Spleen (tissue), 7 donors: Measurements from ENCODE around the gene FLT1.

Experiments
- CTCF ChIP-seq, 11 experiments: fragments of 200-600 bp in 7 of 11; fragments of 450-650 bp in 4 of 11; sonication (generic) in 4 of 11; IDR thresholded peaks in 8 of 11; conservative IDR thresholded peaks in 3 of 11; 1 replicate in 7 of 11; 2 replicates in 4 of 11; pipeline versions ENCODE4 v1.4.0 to v1.8.0; 2016 to 2021; ENCODE audit warnings: antibody characterized with exemption in 11 of 11, inconsistent platforms in 4 of 11, mild to moderate bottlenecking in 1 of 11
- POLR2A ChIP-seq, 3 donors: fragments of 450-650 bp; IDR thresholded peaks; one replicate each; pipeline ENCODE4 v1.5.1; 2017; ENCODE audit warnings: antibody characterized with exemption in 3 of 3, mild to moderate bottlenecking in 1 of 3
- POLR2AphosphoS5 ChIP-seq, 3 donors: sonication (generic); formaldehyde crosslinking; IDR thresholded peaks; one replicate each; pipeline ENCODE4 v1.5.1; 2017; ENCODE audit warnings: antibody characterized with exemption in 3 of 3
- donor health status: DM: no; HTN: no; CAD: no; lungs with moderate emphysema.
- donor health status: DM: no; HTN: no; CAD: no.
- donor health status: DM: no; HTN: no; CAD: no.

GRCh38 chr13:28483313-28483931, 11.5 kb downstream of the FLT1 start:
- TF ChIP-seq POLR2AphosphoS5 (IDR thresholded peaks at IDR 0.05) (no peak), CTCF (IDR thresholded peaks at IDR 0.05 in 8 of 11, conservative IDR thresholded peaks at IDR 0.05 in 3 of 11) (no peak), POLR2A (IDR thresholded peaks at IDR 0.05) (no peak)
